Urinary bladder (tissue), 4 donors: ENCODE measurements around the gene EPN3. TPM values are rescaled to one million over a fixed set of nuclear protein-coding genes. Genes with fewer than 3 reads are reported as not detected.

Experiments
- DNase-seq: peaks from one replicate; pipeline ENCODE4 v3.0.0-alpha.2; 2015; ENCODE audit errors: extremely low spot score
- H3K27ac ChIP-seq: one replicate; pipeline ENCODE4 v1.5.1; 2013; ENCODE audit warnings: low read depth, mild to moderate bottlenecking, moderate library complexity
- H3K36me3 ChIP-seq: one replicate; pipeline ENCODE4 v1.6.1; 2013; ENCODE audit warnings: mild to moderate bottlenecking, moderate library complexity; ENCODE audit not compliant: insufficient read depth
- H3K4me1 ChIP-seq: one replicate; pipeline ENCODE4 v1.6.1; 2013; ENCODE audit warnings: mild to moderate bottlenecking, moderate library complexity; ENCODE audit not compliant: insufficient read depth
- H3K4me3 ChIP-seq: one replicate; pipeline ENCODE4 v1.5.1; 2013; ENCODE audit warnings: low read depth, low read length
- WGBS: extraction: QIAGEN DNeasy Blood & Tissue Kit; methylation state at CpG from one replicate; pipeline ENCODE4 v1.1.7; 2013; 5-methylcytosine and 5-hydroxymethylcytosine counted together
- polyA plus RNA-seq: library from polyadenylated mRNA; stranded (reverse); fragments of 200-250 nt; gene quantifications from one replicate; pipeline ENCODE4 v1.2.3, GENCODE V29; 2013
- total RNA-seq: library from RNA; depleted of rRNA; stranded (reverse); fragments of >200 nt; gene quantifications from one replicate; pipeline ENCODE4 v1.2.3, GENCODE V29; 2014
- donor health status: healthy with polysubstance abuse.
- donor health status: healthy.

The EPN3 gene
- total and polyA plus RNA-seq, 2 donors, result 4.4 to 5.6 TPM

DNA sequence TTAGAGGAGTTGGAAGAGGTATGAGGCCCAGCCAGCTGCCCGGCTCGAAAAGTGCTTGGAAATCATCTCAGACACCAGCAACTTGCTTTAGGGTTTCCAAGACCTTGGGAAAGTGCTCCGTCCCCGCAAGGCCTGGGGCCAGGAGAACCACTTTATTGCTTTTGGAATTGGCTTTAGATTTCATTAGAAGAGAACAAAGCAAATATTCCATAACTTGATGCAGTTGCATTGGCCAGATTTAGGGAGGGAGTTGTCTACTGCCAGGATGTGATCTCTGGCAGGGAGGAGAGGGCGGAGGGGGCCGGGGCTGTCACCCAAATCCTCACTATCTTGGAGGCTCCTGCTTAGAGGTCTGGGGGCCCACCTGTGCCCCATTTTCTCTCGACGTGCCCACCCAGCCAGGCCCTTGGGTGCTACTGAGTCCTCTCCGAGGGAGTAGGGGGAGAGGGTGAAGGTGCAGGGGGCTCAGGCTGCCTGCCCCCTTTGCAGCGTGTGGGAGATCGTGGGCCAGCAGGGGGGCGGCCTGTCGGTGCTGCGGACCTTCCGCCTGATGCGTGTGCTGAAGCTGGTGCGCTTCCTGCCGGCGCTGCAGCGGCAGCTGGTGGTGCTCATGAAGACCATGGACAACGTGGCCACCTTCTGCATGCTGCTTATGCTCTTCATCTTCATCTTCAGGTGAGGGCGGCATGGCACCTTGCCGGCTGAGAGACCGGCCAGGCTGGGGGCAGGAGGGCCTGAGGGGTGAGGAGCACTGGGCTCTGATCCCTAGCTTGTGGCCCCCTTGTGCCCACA is 58.6 kb downstream of the EPN3 start:
- Histone ChIP-seq H3K4me1 (no peaks in the 10 kb centered on the region), H3K36me3 (no peaks in the 10 kb centered on the region), H3K27ac (no peak overlapping the region), H3K4me3 (no peak overlapping the region)
- WGBS, result 92% methylated on average over 24 of the region's 24 CpGs
- no peak for DNase-seq

DNA sequence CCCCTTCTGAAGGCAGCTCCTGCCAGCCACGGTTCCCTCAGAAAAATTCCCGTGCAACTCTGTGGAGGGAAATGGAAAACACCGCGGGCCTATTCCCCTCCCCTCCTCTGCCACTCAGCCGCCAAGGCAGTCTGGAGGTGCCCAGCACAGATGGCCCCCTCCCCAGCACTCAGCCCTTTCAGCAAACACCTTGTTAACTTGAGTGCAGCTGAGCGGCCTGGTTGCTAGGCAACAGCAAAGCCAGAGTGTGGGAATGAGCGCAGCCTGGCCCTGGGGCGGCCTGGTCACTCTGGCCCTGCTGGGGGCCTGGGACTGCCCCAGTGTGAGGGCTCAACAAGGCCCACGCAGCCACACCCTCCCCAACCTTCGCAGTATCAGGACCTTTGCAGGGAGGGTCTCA is 60.8 kb downstream of the EPN3 start:
- 65% methylated on average over 10 of the region's 10 CpGs for whole genome bisulfite sequencing
- Histone ChIP-seq H3K27ac (no peak overlapping the region), H3K4me1 (no peaks in the 10 kb centered on the region), H3K36me3 (no peaks in the 10 kb centered on the region), H3K4me3 (no peak overlapping the region)
- DNase-seq, result no peak

Other genes with a start within 250 kb of the EPN3 start
- 17.6 TPM for gene XYLT2, start 186.6 kb upstream of the EPN3 start, total RNA-seq
- gene XYLT2, start 186.6 kb upstream of the EPN3 start, polyA plus RNA-seq, result 27.8 TPM
- 38.6 TPM for gene MRPL27, start 159.6 kb upstream of the EPN3 start, total RNA-seq
- gene MRPL27, start 159.6 kb upstream of the EPN3 start, polyA plus RNA-seq, result 99.6 TPM
- 2.7 TPM for gene EME1, start 159.5 kb upstream of the EPN3 start, total RNA-seq
- 0.29 TPM for gene EME1, start 159.5 kb upstream of the EPN3 start, polyA plus RNA-seq
- 62.5 TPM for gene LRRC59, start 135.2 kb upstream of the EPN3 start, total RNA-seq
- gene LRRC59, start 135.2 kb upstream of the EPN3 start, polyA plus RNA-seq, result 48.3 TPM
- 23.2 TPM for gene ACSF2, start 106.5 kb upstream of the EPN3 start, total RNA-seq
- gene ACSF2, start 106.5 kb upstream of the EPN3 start, polyA plus RNA-seq, result 32.6 TPM
- 0.32 TPM for gene CHAD, start 63.9 kb upstream of the EPN3 start, total RNA-seq
- gene CHAD, start 63.9 kb upstream of the EPN3 start, polyA plus RNA-seq, result not detected
- gene RSAD1, start 53.9 kb upstream of the EPN3 start, total RNA-seq, result 17.0 TPM
- 29.2 TPM for gene RSAD1, start 53.9 kb upstream of the EPN3 start, polyA plus RNA-seq
- gene MYCBPAP, start 24.3 kb upstream of the EPN3 start, total RNA-seq, result 1.3 TPM
- 0.23 TPM for gene MYCBPAP, start 24.3 kb upstream of the EPN3 start, polyA plus RNA-seq
- 32.5 TPM for gene SPATA20, start 14.4 kb downstream of the EPN3 start, total RNA-seq
- 32.6 TPM for gene SPATA20, start 14.4 kb downstream of the EPN3 start, polyA plus RNA-seq
- 6.6 TPM for gene CACNA1G, start 28.0 kb downstream of the EPN3 start, total RNA-seq
- gene CACNA1G, start 28.0 kb downstream of the EPN3 start, polyA plus RNA-seq, result 0.15 TPM
- 6.9 TPM for gene ABCC3, start 102.1 kb downstream of the EPN3 start, total RNA-seq
- 13.4 TPM for gene ABCC3, start 102.1 kb downstream of the EPN3 start, polyA plus RNA-seq
- 37.6 TPM for gene ANKRD40, start 175.2 kb downstream of the EPN3 start, total RNA-seq
- gene ANKRD40, start 175.2 kb downstream of the EPN3 start, polyA plus RNA-seq, result 34.0 TPM
- 129 TPM for gene LUC7L3, start 186.9 kb downstream of the EPN3 start, total RNA-seq
- gene LUC7L3, start 186.9 kb downstream of the EPN3 start, polyA plus RNA-seq, result 69.7 TPM
- not detected for gene ANKRD40CL, start 234.8 kb downstream of the EPN3 start, total RNA-seq
- gene ANKRD40CL, start 234.8 kb downstream of the EPN3 start, polyA plus RNA-seq, result not detected